HG02943 (cell line): ENCODE measurements around the gene SLC7A1.
"Not testable (repeated sequence)": the region's sequence is repeated elsewhere in the genome, so short reads cannot be mapped to it uniquely, and the experiment has no call there.

Experiments used
- ATAC-seq: cut with Tn5 transposase; IDR thresholded peaks from one replicate; pipeline ENCODE4 v1.9.1; 2021; ENCODE audit warnings: mild to moderate bottlenecking, low read depth, moderate library complexity; ENCODE audit not compliant: unreplicated experiment

Gene SLC7A1

GRCh38 chr13:29595380-29596063, at the start of gene SLC7A1:
TSS of gene SLC7A1 (minus strand) at chr13:29595688. CDS start at chr13:29536188, 59,500 bp downstream.
- peak; percentile 76 for ATAC-seq

- no peak for ATAC-seq
Measured at GRCh38 chr13:29640665-29641064, 45.2 kb upstream of the SLC7A1 start.

GRCh38 chr13:29636831-29637230, 41.3 kb upstream of the SLC7A1 start:
- not testable (repeated sequence) for ATAC-seq

GRCh38 chr13:29624997-29625396, 29.5 kb upstream of the SLC7A1 start:
- ATAC-seq, result no peak

GRCh38 chr13:29621841-29622240, 26.4 kb upstream of the SLC7A1 start:
- ATAC-seq, result no peak

GRCh38 chr13:29621051-29621800, 25.7 kb upstream of the SLC7A1 start:
- no peak for ATAC-seq

- no peak for ATAC-seq
Measured at GRCh38 chr13:29619995-29620394, 24.5 kb upstream of the SLC7A1 start.

GRCh38 chr13:29613101-29613500, 17.6 kb upstream of the SLC7A1 start:
- no peak for ATAC-seq

GRCh38 chr13:29607465-29607864, 12.0 kb upstream of the SLC7A1 start:
- no peak for ATAC-seq

GRCh38 chr13:29605860-29606526, 10.5 kb upstream of the SLC7A1 start:
- no peak for ATAC-seq

- ATAC-seq, result no peak
Measured at GRCh38 chr13:29598321-29598720, 2.8 kb upstream of the SLC7A1 start.

- no peak for ATAC-seq
Measured at GRCh38 chr13:29597706-29598105, 2.2 kb upstream of the SLC7A1 start.

GRCh38 chr13:29597246-29597645, 1.8 kb upstream of the SLC7A1 start:
- ATAC-seq, result no peak

GRCh38 chr13:29596064-29596418, 553 bp upstream of the SLC7A1 start:
- no peak for ATAC-seq

- ATAC-seq, result peak; percentile 33
Measured at GRCh38 chr13:29594710-29595379, 643 bp downstream of the SLC7A1 start.

- peak; percentile 31 for ATAC-seq
Measured at GRCh38 chr13:29594303-29594709, 1.2 kb downstream of the SLC7A1 start.

- ATAC-seq, result no peak
Measured at GRCh38 chr13:29593605-29594297, 1.7 kb downstream of the SLC7A1 start.

- no peak for ATAC-seq
Measured at GRCh38 chr13:29591310-29591709, 4.2 kb downstream of the SLC7A1 start.

- no peak for ATAC-seq
Measured at GRCh38 chr13:29589967-29590366, 5.5 kb downstream of the SLC7A1 start.

- ATAC-seq, result no peak
Measured at GRCh38 chr13:29589234-29589633, 6.3 kb downstream of the SLC7A1 start.
